ENCODE results near the gene CCDC93.

CCDC93 gene, protein sequence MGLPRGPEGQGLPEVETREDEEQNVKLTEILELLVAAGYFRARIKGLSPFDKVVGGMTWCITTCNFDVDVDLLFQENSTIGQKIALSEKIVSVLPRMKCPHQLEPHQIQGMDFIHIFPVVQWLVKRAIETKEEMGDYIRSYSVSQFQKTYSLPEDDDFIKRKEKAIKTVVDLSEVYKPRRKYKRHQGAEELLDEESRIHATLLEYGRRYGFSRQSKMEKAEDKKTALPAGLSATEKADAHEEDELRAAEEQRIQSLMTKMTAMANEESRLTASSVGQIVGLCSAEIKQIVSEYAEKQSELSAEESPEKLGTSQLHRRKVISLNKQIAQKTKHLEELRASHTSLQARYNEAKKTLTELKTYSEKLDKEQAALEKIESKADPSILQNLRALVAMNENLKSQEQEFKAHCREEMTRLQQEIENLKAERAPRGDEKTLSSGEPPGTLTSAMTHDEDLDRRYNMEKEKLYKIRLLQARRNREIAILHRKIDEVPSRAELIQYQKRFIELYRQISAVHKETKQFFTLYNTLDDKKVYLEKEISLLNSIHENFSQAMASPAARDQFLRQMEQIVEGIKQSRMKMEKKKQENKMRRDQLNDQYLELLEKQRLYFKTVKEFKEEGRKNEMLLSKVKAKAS

GRCh38 chr2:118013724-118014491 is at the start of gene CCDC93:
CCDC93 (minus strand) TSS chr2:118014070; CDS start chr2:118013995, 75 bp downstream.
- Histone ChIP-seq H3K9ac (ENCODE audit: low read length) (peak within 1 kb of the TSS; percentile 93), H3K27me3 (replicated peaks; ENCODE audit: control insufficient read depth, insufficient read depth, low read length) (no peaks in the 10 kb centered on the region), H3K4me3 (ENCODE audit: low read length) (peak within 1 kb of the TSS; percentile 97), H3K9me3 (ENCODE audit: control insufficient read depth, low read length) (no peaks in the 10 kb centered on the region), H3K36me3 (ENCODE audit: control insufficient read depth, insufficient read depth, low read length, severe bottlenecking) (peaks cover under 1% of the 10 kb centered on the region), H3K4me1 (ENCODE audit: control insufficient read depth, insufficient read depth, low read length) (peaks cover 27% of the 10 kb centered on the region)
- peak; percentile 92 for DNase-seq (ENCODE audit: low read depth)

GRCh38 chr2:118062669-118063068 is 48.8 kb upstream of the CCDC93 start:
- peaks cover 43% of the 10 kb centered on the region for H3K4me1 ChIP-seq (ENCODE audit: control insufficient read depth, insufficient read depth, low read length)
- no peaks in the 10 kb centered on the region for H3K27me3 ChIP-seq (replicated peaks; ENCODE audit: control insufficient read depth, insufficient read depth, low read length)
- H3K9me3 ChIP-seq (ENCODE audit: control insufficient read depth, low read length), result no peaks in the 10 kb centered on the region
- H3K9ac ChIP-seq (ENCODE audit: low read length), result peak overlapping the region; percentile 18
- no peaks in the 10 kb centered on the region for H3K36me3 ChIP-seq (ENCODE audit: control insufficient read depth, insufficient read depth, low read length, severe bottlenecking)
- DNase-seq (ENCODE audit: low read depth), result no peak
- no peak overlapping the region for H3K4me3 ChIP-seq (ENCODE audit: low read length)

- peak; percentile 52 for DNase-seq (ENCODE audit: low read depth)
- H3K4me3 ChIP-seq (ENCODE audit: low read length), result peak overlapping the region; percentile 19
- no peaks in the 10 kb centered on the region for H3K27me3 ChIP-seq (replicated peaks; ENCODE audit: control insufficient read depth, insufficient read depth, low read length)
- H3K9ac ChIP-seq (ENCODE audit: low read length), result peak overlapping the region; percentile 68
- H3K36me3 ChIP-seq (ENCODE audit: control insufficient read depth, insufficient read depth, low read length, severe bottlenecking), result no peaks in the 10 kb centered on the region
- H3K4me1 ChIP-seq (ENCODE audit: control insufficient read depth, insufficient read depth, low read length), result peaks cover 43% of the 10 kb centered on the region
- H3K9me3 ChIP-seq (ENCODE audit: control insufficient read depth, low read length), result no peaks in the 10 kb centered on the region
Measured at GRCh38 chr2:118062048-118062447, 48.2 kb upstream of the CCDC93 start.

GRCh38 chr2:118061135-118061955 is 47.5 kb upstream of the CCDC93 start:
- H3K9ac ChIP-seq (ENCODE audit: low read length), result peak overlapping the region; percentile 71
- H3K4me1 ChIP-seq (ENCODE audit: control insufficient read depth, insufficient read depth, low read length), result peaks cover 43% of the 10 kb centered on the region
- H3K36me3 ChIP-seq (ENCODE audit: control insufficient read depth, insufficient read depth, low read length, severe bottlenecking), result no peaks in the 10 kb centered on the region
- no peaks in the 10 kb centered on the region for H3K27me3 ChIP-seq (replicated peaks; ENCODE audit: control insufficient read depth, insufficient read depth, low read length)
- peak overlapping the region; percentile 19 for H3K4me3 ChIP-seq (ENCODE audit: low read length)
- no peaks in the 10 kb centered on the region for H3K9me3 ChIP-seq (ENCODE audit: control insufficient read depth, low read length)
- peak; percentile 66 for DNase-seq (ENCODE audit: low read depth)

DNA sequence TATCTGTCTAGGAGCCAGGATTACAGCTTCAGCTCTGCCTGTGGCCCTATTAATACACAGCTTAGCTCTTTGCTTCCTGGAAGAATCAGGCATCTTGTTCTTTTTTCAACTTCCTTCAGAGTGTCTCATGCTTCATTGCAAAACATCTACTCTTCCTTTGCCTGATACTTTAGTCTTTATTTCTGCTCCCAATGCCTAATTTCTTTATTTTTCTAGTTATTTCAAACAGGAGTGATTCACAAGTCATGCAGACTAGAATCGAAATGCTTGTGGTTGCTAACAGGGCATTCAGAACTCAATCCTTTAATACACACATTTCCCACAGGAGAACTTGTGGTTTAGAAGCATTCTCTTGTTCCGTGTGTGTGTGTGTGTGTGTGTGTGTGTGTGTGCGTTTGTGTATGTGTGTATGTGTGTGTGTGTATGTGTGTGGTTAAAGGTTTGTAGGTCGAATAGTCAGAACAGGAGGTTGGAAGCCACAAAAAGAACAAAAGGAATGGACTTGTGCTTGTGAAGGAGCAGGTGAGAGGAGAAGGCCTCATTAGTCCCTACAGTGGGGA is 46.1 kb upstream of the CCDC93 start:
- DNase-seq (ENCODE audit: low read depth), result peak; percentile 62
- Histone ChIP-seq H3K9me3 (ENCODE audit: control insufficient read depth, low read length) (no peaks in the 10 kb centered on the region), H3K27me3 (replicated peaks; ENCODE audit: control insufficient read depth, insufficient read depth, low read length) (no peaks in the 10 kb centered on the region), H3K9ac (ENCODE audit: low read length) (peak overlapping the region; percentile 71), H3K4me3 (ENCODE audit: low read length) (peak overlapping the region; percentile 5), H3K36me3 (ENCODE audit: control insufficient read depth, insufficient read depth, low read length, severe bottlenecking) (no peaks in the 10 kb centered on the region), H3K4me1 (ENCODE audit: control insufficient read depth, insufficient read depth, low read length) (peaks cover 43% of the 10 kb centered on the region)

DNA sequence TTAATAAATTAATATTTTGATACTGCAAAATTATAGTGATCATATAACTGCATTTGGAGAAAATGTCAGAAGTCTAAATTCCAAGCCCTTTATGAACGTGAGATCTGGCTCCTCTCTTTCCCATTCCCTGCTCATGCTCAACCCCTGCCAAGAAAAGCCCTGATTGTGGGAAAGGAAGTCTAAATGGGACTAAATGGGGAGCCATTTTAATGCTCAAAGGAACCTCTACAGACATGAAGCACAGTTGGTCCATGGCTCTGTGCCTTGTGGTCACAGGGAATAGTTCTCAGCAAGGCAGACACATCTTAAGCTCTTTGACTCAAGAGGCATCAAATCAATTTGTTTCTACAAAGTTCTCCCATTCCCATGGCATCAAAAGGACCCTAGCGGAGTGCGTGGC is 45.1 kb upstream of the CCDC93 start:
- Histone ChIP-seq H3K9ac (ENCODE audit: low read length) (peak overlapping the region; percentile 71), H3K4me1 (ENCODE audit: control insufficient read depth, insufficient read depth, low read length) (peaks cover 43% of the 10 kb centered on the region), H3K4me3 (ENCODE audit: low read length) (no peak overlapping the region), H3K36me3 (ENCODE audit: control insufficient read depth, insufficient read depth, low read length, severe bottlenecking) (no peaks in the 10 kb centered on the region), H3K9me3 (ENCODE audit: control insufficient read depth, low read length) (no peaks in the 10 kb centered on the region), H3K27me3 (replicated peaks; ENCODE audit: control insufficient read depth, insufficient read depth, low read length) (no peaks in the 10 kb centered on the region)
- DNase-seq (ENCODE audit: low read depth), result no peak

- no peak for DNase-seq (ENCODE audit: low read depth)
- Histone ChIP-seq H3K9me3 (ENCODE audit: control insufficient read depth, low read length) (no peaks in the 10 kb centered on the region), H3K27me3 (replicated peaks; ENCODE audit: control insufficient read depth, insufficient read depth, low read length) (no peaks in the 10 kb centered on the region), H3K4me3 (ENCODE audit: low read length) (no peak overlapping the region), H3K4me1 (ENCODE audit: control insufficient read depth, insufficient read depth, low read length) (peaks cover 34% of the 10 kb centered on the region), H3K36me3 (ENCODE audit: control insufficient read depth, insufficient read depth, low read length, severe bottlenecking) (no peaks in the 10 kb centered on the region), H3K9ac (ENCODE audit: low read length) (no peak overlapping the region)
Measured at GRCh38 chr2:118056801-118057200, 42.9 kb upstream of the CCDC93 start.

GRCh38 chr2:118056165-118056534 is 42.3 kb upstream of the CCDC93 start:
- H3K4me1 ChIP-seq (ENCODE audit: control insufficient read depth, insufficient read depth, low read length), result peaks cover 29% of the 10 kb centered on the region
- H3K9me3 ChIP-seq (ENCODE audit: control insufficient read depth, low read length), result no peaks in the 10 kb centered on the region
- no peak overlapping the region for H3K4me3 ChIP-seq (ENCODE audit: low read length)
- DNase-seq (ENCODE audit: low read depth), result no peak
- no peaks in the 10 kb centered on the region for H3K27me3 ChIP-seq (replicated peaks; ENCODE audit: control insufficient read depth, insufficient read depth, low read length)
- no peak overlapping the region for H3K9ac ChIP-seq (ENCODE audit: low read length)
- no peaks in the 10 kb centered on the region for H3K36me3 ChIP-seq (ENCODE audit: control insufficient read depth, insufficient read depth, low read length, severe bottlenecking)

- no peaks in the 10 kb centered on the region for H3K36me3 ChIP-seq (ENCODE audit: control insufficient read depth, insufficient read depth, low read length, severe bottlenecking)
- no peak for DNase-seq (ENCODE audit: low read depth)
- H3K9ac ChIP-seq (ENCODE audit: low read length), result no peak overlapping the region
- H3K4me3 ChIP-seq (ENCODE audit: low read length), result no peak overlapping the region
- peaks cover 24% of the 10 kb centered on the region for H3K4me1 ChIP-seq (ENCODE audit: control insufficient read depth, insufficient read depth, low read length)
- H3K9me3 ChIP-seq (ENCODE audit: control insufficient read depth, low read length), result no peaks in the 10 kb centered on the region
- no peaks in the 10 kb centered on the region for H3K27me3 ChIP-seq (replicated peaks; ENCODE audit: control insufficient read depth, insufficient read depth, low read length)
Measured at GRCh38 chr2:118055512-118056164, 41.8 kb upstream of the CCDC93 start.
